Uterus (tissue), 4 donors: Measurements from ENCODE around the gene TSSK6. TPM values are rescaled to one million over a fixed set of nuclear protein-coding genes. Genes with fewer than 3 reads are reported as not detected.

Experiments
- DNase-seq, 2 donors: peaks; one replicate each; pipeline ENCODE4 v3.0.0-alpha.2; 2019 to 2020
- H3K27ac ChIP-seq, 2 donors: fragments of 200-600 bp; sonication (generic); 1 replicate in 1 of 2; 2 replicates in 1 of 2; pipeline ENCODE4 v1.5.1; 2016 to 2018
- H3K27me3 ChIP-seq, 2 donors: fragments of 200-600 bp; sonication (generic); one replicate each; pipeline ENCODE4 v1.5.1; 2018 to 2019; ENCODE audit warnings: control low read depth in 1 of 2
- H3K36me3 ChIP-seq, 2 donors: fragments of 200-600 bp; sonication (generic); one replicate each; pipeline ENCODE4 v1.5.1; 2019; ENCODE audit warnings: control low read depth in 1 of 2
- H3K4me1 ChIP-seq, 2 donors: fragments of 200-600 bp; sonication (generic); one replicate each; pipeline ENCODE4 v1.5.1; 2018 to 2019; ENCODE audit warnings: control low read depth in 1 of 2
- H3K4me3 ChIP-seq, 2 donors: fragments of 200-600 bp; sonication (generic); 1 replicate in 1 of 2; 2 replicates in 1 of 2; pipeline ENCODE4 v1.5.1; 2018 to 2019; ENCODE audit warnings: mild to moderate bottlenecking in 1 of 2
- H3K9me3 ChIP-seq, 2 donors: fragments of 200-600 bp; sonication (generic); one replicate each; pipeline ENCODE4 v1.5.1; 2019; ENCODE audit warnings: control low read depth in 1 of 2
- CTCF ChIP-seq, 4 experiments: fragments of 200-600 bp in 2 of 4; fragments of 450-650 bp in 2 of 4; sonication (generic) in 2 of 4; IDR thresholded peaks; one replicate each; pipeline ENCODE4 v1.5.1; 2016 to 2019; ENCODE audit warnings: antibody characterized with exemption in 4 of 4, mild to moderate bottlenecking in 2 of 4, moderate library complexity in 1 of 4
- POLR2A ChIP-seq, 2 donors: fragments of 450-650 bp; IDR thresholded peaks; one replicate each; pipeline ENCODE4 v1.6.1; 2016; ENCODE audit warnings: antibody characterized with exemption in 2 of 2, mild to moderate bottlenecking in 1 of 2, moderate library complexity in 1 of 2
- intact Hi-C: fragments of 100-400 bp; cut with DNase I; formaldehyde crosslinking; loops from one replicate; pipeline ENCODE4 v1.15.1; 2023; ENCODE audit warnings: low total_unique reads
- total RNA-seq, 4 donors: library from RNA; depleted of rRNA in 3 of 4; stranded (reverse); fragments of >200 nt in 3 of 4; gene quantifications; one replicate each; pipeline versions ENCODE4 v1.1.0 to v1.2.4, GENCODE V29; 2014 to 2023
- donor health status: DM: yes; HTN: yes; CAD: no.

Gene TSSK6
- total RNA-seq, 4 donors from 2014 or later, result 1.3 to 2.0 TPM; not detected in 2

GRCh38 chr19:19544954-19545591, 29.7 kb upstream of the TSSK6 start:
- no peak overlapping the region for H3K4me3 ChIP-seq
- peaks cover 0 to 12% of the 10 kb centered on the region in 2 donors for H3K4me1 ChIP-seq
- H3K36me3 ChIP-seq, result no peaks in the 10 kb centered on the region
- peaks cover 13 to 20% of the 10 kb centered on the region in 2 donors for H3K27me3 ChIP-seq
- H3K9me3 ChIP-seq, result no peaks in the 10 kb centered on the region
- DNase-seq, result no peak
- no peak for TF ChIP-seq POLR2A (IDR thresholded peaks at IDR 0.05)
- TF ChIP-seq CTCF (IDR thresholded peaks at IDR 0.05), result no peak
- H3K27ac ChIP-seq, result no peak overlapping the region
- intact Hi-C loops, result no loop called here

GRCh38 chr19:19544257-19544953, 29.1 kb upstream of the TSSK6 start:
- no peak overlapping the region for H3K27ac ChIP-seq
- peaks cover 0 to 12% of the 10 kb centered on the region in 2 donors for H3K4me1 ChIP-seq
- H3K9me3 ChIP-seq, result no peaks in the 10 kb centered on the region
- intact Hi-C loops, result no loop called here
- no peak for DNase-seq
- H3K36me3 ChIP-seq, result no peaks in the 10 kb centered on the region
- peaks cover 18 to 19% of the 10 kb centered on the region in 2 donors for H3K27me3 ChIP-seq
- TF ChIP-seq CTCF (IDR thresholded peaks at IDR 0.05), result no peak
- no peak for TF ChIP-seq POLR2A (IDR thresholded peaks at IDR 0.05)
- H3K4me3 ChIP-seq, result no peak overlapping the region

- no peaks in the 10 kb centered on the region for H3K9me3 ChIP-seq
- H3K27me3 ChIP-seq, result peaks cover 18 to 19% of the 10 kb centered on the region in 2 donors
- TF ChIP-seq CTCF (IDR thresholded peaks at IDR 0.05), result no peak
- no peak for TF ChIP-seq POLR2A (IDR thresholded peaks at IDR 0.05)
- no peak for DNase-seq
- no peak overlapping the region for H3K4me3 ChIP-seq
- intact Hi-C loops, result no loop called here
- H3K4me1 ChIP-seq, result peaks cover 0 to 12% of the 10 kb centered on the region in 2 donors
- H3K27ac ChIP-seq, result no peak overlapping the region
- no peaks in the 10 kb centered on the region for H3K36me3 ChIP-seq
Observed at GRCh38 chr19:19543640-19544039, 28.3 kb upstream of the TSSK6 start.

GRCh38 chr19:19543101-19543500, 27.8 kb upstream of the TSSK6 start:
- Histone ChIP-seq H3K9me3 (no peaks in the 10 kb centered on the region), H3K4me1 (peaks cover 0 to 16% of the 10 kb centered on the region in 2 donors), H3K36me3 (no peaks in the 10 kb centered on the region), H3K4me3 (no peak overlapping the region), H3K27ac (no peak overlapping the region), H3K27me3 (peaks cover 19 to 22% of the 10 kb centered on the region in 2 donors)
- TF ChIP-seq POLR2A (IDR thresholded peaks at IDR 0.05), result no peak
- no peak for TF ChIP-seq CTCF (IDR thresholded peaks at IDR 0.05)
- DNase-seq, result no peak
- intact Hi-C loops, result no loop called here

- H3K27ac ChIP-seq, result no peak overlapping the region
- H3K36me3 ChIP-seq, result no peaks in the 10 kb centered on the region
- TF ChIP-seq POLR2A (IDR thresholded peaks at IDR 0.05), result no peak
- TF ChIP-seq CTCF (IDR thresholded peaks at IDR 0.05), result no peak
- H3K4me1 ChIP-seq, result peaks cover 0 to 17% of the 10 kb centered on the region in 2 donors
- peaks cover 19 to 25% of the 10 kb centered on the region in 2 donors for H3K27me3 ChIP-seq
- no peak for DNase-seq
- H3K9me3 ChIP-seq, result no peaks in the 10 kb centered on the region
- no peak overlapping the region for H3K4me3 ChIP-seq
- intact Hi-C loops, result no loop called here
Observed at GRCh38 chr19:19542507-19542906, 27.2 kb upstream of the TSSK6 start.
